GM10847 (cell line): Measurements from ENCODE around the gene ACBD6.

Source experiments
- POLR2A ChIP-seq: IDR thresholded peaks from 2 replicates; pipeline ENCODE4 v1.6.1; 2011; ENCODE audit not compliant: insufficient read length; ENCODE audit errors: extremely low read depth

Gene ACBD6

GRCh38 chr1:180281490-180281889 lies 220.9 kb downstream of the ACBD6 start:
- TF ChIP-seq POLR2A, result no peak

DNA sequence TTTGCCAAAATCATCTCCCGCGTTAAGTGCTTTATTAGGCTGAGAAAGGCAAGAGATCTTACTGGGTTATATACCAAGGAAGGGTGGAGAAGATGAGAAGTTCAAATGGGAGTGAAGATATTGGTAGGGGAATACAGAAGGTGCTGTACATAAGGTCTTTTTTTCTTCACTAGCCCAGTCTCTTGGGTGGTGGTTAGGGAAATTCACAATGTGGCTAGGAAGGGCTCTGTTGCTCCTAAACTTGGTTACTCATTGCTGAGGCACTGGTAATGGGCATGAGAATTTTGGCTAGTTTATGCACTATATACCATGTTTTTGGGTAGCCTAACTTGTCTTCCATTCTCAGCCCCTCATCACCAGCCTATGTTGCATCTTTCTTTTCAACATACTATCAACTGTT lies 221.8 kb downstream of the ACBD6 start:
- no peak for TF ChIP-seq POLR2A

DNA sequence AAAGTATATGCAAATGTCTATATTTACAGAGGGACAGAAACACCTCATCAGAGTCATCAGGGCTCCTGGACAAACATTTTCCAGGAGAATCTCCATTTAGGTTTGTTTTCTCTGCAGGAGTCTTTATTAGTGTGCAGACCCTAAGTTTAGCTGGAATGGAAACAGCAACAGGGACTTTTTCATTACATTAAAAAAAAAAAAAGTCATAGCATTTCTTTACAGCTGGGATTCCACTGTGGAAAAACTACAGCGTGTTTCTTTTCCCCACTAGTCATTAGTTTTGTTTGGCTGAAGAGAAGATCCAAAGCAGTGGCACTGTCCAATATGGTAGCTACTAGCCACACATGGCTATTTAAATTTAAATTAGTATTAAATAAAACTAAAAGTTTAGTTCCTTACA lies 222.7 kb downstream of the ACBD6 start:
- TF ChIP-seq POLR2A, result no peak

DNA sequence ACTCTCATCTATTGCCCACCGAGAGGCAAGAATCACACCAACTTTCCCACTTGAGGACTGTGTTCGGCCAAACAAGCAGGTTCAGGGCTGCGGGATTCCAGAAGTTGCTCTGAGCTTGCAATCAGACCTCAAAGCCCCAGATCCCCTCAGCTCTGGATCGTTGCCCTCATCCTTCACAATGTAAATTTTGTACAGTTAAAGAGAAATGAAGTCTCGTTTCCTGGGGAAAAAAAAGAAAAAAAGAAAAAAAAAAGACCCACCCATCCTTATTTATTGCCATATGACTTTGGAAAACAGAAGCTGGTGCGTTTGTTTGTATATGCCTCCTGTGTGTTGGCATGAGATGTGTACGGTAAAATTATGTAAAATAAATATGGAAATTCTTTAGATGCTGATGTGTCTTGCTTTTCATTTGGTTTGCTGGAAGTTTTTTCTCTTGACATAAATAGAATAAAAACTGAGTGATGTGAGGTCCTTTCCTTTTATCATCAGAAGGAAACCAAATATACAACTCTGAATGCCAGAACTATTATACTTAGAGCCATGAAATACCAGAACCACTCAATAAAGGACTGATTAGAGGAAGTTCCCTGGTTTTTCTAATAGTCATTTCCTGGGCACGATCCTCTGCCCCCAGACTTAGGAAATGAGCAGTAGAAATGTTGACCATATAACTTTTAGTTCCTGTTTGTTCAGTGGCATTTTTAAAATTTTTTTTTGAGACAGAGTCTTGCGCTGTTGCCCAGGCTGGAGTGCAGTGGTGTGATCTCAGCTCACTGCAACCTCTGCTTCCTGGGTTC lies 223.6 kb downstream of the ACBD6 start:
- no peak for TF ChIP-seq POLR2A

GRCh38 chr1:180278194-180278515 lies 224.2 kb downstream of the ACBD6 start:
- TF ChIP-seq POLR2A, result no peak

GRCh38 chr1:180277476-180278193 lies 224.7 kb downstream of the ACBD6 start:
- no peak for TF ChIP-seq POLR2A

DNA sequence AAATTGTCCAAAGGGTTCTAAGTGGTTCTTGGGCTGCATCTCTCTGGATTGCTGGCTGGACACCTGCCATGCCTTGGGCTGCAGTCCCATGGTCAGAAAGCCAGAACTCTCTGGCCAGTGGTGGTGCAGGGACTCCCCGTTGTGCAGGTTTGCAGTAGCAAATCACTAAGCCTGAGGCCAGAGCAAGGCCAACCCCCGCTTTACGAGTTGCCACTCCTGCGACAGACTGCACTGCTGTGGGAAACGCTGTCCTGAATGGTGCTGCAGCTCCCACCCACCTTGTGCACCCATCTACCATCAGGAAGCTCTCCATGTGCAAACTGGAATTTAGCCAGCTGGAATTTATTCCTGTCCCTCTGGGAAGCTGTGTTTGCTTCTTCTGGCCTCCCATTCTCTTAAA lies 226.7 kb downstream of the ACBD6 start:
- TF ChIP-seq POLR2A, result no peak

DNA sequence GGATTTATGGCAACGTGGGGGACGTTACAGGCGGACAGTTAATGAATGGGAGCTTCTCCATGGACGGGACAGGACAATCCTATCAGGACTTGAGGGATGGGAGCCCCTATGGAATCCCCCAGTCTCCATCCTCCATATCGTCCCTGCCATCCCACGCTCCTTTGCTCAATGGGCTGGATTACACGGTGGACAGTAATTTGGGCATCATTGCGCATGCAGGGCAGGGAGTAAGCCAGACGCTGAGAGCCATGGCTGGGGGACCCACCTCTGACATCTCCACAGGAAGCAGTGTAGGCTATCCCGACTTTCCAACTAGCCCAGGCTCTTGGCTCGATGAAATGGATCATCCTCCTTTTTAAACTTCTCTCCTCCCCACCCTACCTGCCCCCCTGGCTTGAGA lies 228.2 kb downstream of the ACBD6 start:
- no peak for TF ChIP-seq POLR2A

DNA sequence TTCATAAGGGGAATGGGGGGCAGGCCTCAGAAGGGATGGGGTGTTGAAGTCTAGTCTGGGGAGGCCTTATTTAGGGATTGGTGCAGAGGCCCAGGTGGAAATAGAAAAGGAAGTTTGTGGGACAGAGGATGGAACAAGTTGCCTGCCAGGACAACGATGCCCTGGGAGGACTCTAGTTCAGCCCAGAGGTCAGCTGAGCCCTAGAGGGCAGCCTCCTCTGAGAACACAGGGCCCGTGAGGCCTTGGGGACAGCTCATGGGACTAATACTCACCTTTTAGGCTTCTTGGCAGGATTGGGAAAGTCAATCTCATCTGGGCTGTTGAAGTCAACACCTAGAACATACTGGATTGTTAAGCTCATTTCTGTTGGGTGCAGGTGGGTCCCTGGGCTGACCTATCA lies 229.3 kb downstream of the ACBD6 start:
- TF ChIP-seq POLR2A, result no peak

DNA sequence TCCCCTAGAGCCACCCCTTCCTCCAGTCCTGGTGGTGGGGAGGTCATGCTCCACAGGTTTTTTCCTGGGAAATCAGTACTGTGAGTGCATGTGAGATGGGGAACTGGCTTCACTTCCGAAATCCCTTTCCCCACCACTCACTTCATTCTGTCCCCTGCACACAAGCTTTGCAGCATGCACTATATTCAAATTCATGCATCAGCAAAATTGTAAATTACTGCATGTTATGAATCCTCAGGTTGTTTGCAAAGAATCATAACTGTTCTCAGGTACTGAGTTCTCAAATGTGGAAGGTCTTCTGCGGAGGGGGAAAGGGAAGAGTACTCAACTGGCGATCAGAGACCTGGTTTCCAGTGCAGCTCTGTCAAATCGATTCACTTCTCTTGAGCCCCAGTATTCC lies 230.0 kb downstream of the ACBD6 start:
- no peak for TF ChIP-seq POLR2A

DNA sequence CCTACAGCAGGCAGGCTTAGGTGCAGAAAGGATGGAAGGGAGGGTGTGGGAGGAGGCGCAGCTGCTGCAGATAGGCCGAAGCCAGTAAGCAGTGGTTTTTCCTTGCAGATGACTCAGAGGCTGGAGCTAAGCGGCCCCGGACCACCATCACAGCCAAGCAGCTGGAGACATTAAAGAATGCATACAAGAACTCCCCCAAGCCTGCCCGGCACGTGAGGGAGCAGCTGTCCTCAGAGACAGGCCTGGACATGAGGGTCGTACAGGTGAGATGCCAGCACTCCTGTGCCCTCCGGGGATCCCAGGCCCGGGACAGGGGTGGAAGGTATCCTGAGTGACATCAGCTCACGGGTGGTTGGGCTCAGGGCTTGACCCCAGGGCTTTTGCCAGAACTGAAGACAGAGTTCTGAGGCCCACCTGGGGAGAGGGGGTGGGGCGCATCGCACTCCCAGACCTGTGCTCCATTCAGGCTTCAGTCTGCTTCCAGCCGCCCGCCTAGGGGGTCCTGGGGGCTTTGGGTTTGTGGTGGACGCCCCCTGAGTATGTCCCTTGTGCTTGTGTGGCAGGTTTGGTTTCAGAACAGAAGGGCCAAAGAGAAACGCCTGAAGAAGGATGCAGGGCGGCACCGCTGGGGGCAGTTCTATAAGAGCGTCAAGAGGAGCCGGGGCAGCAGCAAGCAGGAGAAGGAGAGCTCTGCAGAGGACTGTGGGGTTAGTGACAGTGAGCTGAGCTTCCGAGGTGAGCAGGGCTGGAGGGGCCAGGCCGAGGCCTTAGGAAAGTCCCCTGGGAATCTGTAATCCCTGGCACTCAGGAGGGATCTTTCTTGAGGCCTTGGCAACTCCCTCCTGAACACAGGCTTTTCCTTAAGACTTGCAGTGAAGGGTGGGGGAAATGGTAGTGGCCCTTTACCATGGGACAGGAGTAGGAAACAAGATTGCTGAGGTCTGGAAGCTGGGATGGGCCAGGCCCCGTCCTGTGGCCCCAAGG lies 230.8 kb downstream of the ACBD6 start:
- TF ChIP-seq POLR2A, result no peak

GRCh38 chr1:180270530-180271271 lies 231.7 kb downstream of the ACBD6 start:
- TF ChIP-seq POLR2A, result no peak

- no peak for TF ChIP-seq POLR2A
Observed at GRCh38 chr1:180269645-180270529, 232.5 kb downstream of the ACBD6 start.

DNA sequence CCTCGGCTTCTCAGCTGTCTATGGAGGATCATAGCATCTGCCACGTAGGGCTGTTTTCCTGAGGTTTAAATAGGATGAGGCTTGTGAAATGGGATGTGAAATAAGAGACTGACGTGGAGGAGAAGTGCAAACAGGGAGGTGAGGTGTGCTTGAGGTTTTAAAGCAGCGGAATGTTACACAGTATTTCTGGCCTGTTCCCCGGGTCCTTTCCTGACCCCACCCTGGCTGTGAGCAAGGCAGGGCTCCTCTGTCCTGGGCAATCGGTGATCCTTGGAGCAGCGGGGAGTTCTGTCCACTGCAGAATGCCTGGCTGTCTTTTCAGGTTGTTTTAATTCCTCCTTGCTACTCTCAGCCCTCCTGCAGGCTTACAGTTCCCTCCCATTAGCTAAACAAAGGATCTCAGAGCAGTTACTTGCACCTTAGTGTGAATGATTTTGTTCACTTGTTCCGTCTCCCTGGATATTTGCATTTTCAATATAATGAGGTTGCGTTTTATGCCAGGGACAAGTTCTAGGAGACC lies 233.8 kb downstream of the ACBD6 start:
- no peak for TF ChIP-seq POLR2A
